ENCODE results near the gene RALB.

- TF ChIP-seq E2F6 (IDR thresholded peaks at IDR 0.05; ENCODE audit: borderline replicate concordance, low read depth) (peak; percentile 48; the same call in 1 of the 2 replicates), KDM1A (IDR thresholded peaks at IDR 0.05; ENCODE audit: low read depth) (no peak), TP53 (CRISPR knock-in tag; IDR thresholded peaks at IDR 0.05) (no peak), POLR2A (IDR thresholded peaks at IDR 0.05; ENCODE audit: low read length) (no peak)
Observed at GRCh38 chr2:120343433-120344105, 90.9 kb downstream of the RALB start.

Measured in A549 (cell line).